Stimulated activated CD8-positive, alpha-beta memory T cell treated with anti-CD3 and anti-CD28 coated beads, Interleukin-12 subunit alpha, Interleukin-12 subunit beta, amount 100 ng/mL, for 24 hours (primary cell): Measurements from ENCODE around the gene TVP23C.
"Not testable (repeated sequence)": the region's sequence is repeated elsewhere in the genome, so short reads cannot be mapped to it uniquely, and the experiment has no call there.

ENCODE experiments used
- DNase-seq: peaks from one replicate; pipeline ENCODE4 v3.0.0-alpha.2; 2020; ENCODE audit errors: extremely low read depth

The TVP23C gene

GRCh38 chr17:15563375-15563857 lies at the start of gene TVP23C:
Gene TVP23C (minus strand): TSS chr17:15563483. CDS start chr17:15563448, 35 bp downstream.
- peak; percentile 35 for DNase-seq

- not testable (repeated sequence) for DNase-seq
Measured at GRCh38 chr17:15592960-15593359, 29.7 kb upstream of the TVP23C start.

- not testable (repeated sequence) for DNase-seq
Measured at GRCh38 chr17:15591986-15592385, 28.7 kb upstream of the TVP23C start.

DNA sequence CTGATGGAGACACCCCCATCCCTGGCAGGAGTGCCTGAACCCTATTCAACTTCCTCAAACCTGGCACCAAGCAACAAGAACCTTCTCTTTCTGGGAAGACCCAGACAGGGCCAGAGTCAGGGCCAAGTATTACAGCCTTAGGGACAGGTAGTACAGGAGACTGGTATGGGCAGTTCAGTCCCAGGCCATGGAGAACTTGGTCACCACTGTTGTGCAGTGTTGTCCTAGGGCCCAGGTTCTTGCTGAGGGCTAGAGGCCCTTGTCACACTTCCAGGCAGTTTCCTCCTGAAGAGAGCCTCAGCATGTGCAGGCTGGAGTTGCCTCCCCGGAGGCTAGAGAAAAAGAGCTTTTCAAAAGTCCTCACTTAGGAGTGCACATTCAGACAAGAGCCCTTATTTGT lies 27.6 kb upstream of the TVP23C start:
- DNase-seq: not testable (repeated sequence)

GRCh38 chr17:15589544-15590536 lies 26.6 kb upstream of the TVP23C start:
- not testable (repeated sequence) for DNase-seq

GRCh38 chr17:15588017-15588416 lies 24.7 kb upstream of the TVP23C start:
- DNase-seq: not testable (repeated sequence)

- not testable (repeated sequence) for DNase-seq
Measured at GRCh38 chr17:15583313-15583712, 20.0 kb upstream of the TVP23C start.

GRCh38 chr17:15581462-15581861 lies 18.2 kb upstream of the TVP23C start:
- DNase-seq: not testable (repeated sequence)

GRCh38 chr17:15576848-15577247 lies 13.6 kb upstream of the TVP23C start:
- not testable (repeated sequence) for DNase-seq

- DNase-seq: not testable (repeated sequence)
Measured at GRCh38 chr17:15574660-15575059, 11.4 kb upstream of the TVP23C start.

DNA sequence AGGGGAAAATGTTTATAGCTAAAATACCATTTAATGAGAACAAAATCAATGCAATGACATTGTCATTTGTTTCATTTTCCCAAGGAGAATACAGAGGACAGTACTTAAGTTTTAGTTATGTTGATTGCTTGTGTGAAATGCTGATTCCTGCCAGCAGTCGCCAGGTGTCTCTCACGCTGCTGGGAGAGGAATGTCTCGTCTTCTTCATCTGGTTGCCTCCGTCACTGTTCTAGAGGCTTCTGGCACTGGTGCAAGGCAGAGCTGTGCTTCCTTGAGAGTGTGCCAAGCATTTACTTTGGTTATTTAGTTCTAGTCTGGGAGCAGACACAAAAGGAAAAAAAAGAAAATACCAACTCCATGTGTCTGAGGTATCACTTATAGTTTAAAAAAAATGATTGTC lies 10.6 kb upstream of the TVP23C start:
- DNase-seq: not testable (repeated sequence)

DNA sequence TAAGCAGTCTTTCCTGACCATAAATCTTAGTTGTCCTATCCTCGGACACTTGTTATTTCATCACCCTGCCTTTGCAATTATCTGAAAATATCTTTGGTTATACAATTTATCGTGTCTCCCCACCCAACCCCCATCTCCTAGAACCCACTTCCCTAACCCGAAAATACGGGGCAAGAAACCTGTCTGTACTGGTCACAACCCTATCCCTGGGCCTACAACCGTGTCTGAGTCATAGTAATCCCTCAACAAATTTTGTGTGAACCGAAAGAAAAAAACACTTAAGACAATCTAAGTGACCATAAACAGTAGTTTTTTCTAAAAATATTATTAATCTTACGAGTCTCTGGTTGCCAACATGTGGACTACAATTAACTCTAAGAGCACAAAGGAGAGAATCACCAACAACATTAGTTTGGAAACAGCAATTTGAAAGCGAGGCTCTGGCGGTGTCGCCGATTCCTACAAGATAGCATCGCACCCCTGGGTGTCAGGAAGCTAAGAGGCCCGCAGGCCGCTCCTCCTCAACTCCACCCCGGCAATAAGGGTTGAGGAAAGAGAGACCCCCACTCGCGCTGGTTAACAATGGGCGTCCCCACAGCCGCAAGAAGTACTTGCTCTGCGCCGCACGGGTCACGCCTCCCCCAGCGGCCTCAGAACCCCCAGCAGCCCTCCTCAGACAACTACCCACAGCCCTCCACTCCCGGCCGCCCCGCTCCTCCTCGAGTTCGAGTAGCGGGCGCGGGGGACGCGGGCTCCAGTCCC lies 489 bp downstream of the TVP23C start:
- not testable (repeated sequence) for DNase-seq

- DNase-seq: not testable (repeated sequence)
Measured at GRCh38 chr17:15561439-15561838, 1.8 kb downstream of the TVP23C start.

GRCh38 chr17:15558403-15559105 lies 4.7 kb downstream of the TVP23C start:
- DNase-seq: not testable (repeated sequence)

DNA sequence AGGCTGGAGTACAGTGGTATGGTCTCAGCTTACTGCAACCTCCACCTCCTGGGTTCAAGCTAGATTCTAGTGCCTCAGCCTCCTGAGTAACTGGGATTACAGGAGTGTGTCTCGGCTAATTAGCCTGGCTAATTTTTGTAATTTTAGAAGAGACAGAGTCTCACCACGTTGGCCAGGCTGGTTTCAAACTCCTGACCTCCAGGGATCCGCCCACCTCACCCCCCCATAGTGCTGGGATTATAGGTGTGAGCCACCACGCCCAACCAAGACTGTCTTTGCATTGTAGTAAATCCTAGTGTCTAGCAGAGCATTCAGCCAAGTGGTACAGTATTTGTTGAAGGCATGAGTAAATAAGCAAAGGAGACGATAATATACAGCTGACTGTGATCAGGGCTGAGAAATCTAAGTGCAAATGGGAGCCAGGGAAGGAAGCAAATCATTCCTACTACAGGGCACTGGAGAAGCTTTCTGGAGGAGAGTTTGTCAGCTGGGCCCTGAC lies 5.9 kb downstream of the TVP23C start:
- not testable (repeated sequence) for DNase-seq

GRCh38 chr17:15552932-15553331 lies 10.4 kb downstream of the TVP23C start:
- not testable (repeated sequence) for DNase-seq

- not testable (repeated sequence) for DNase-seq
Measured at GRCh38 chr17:15549552-15549951, 13.7 kb downstream of the TVP23C start.

GRCh38 chr17:15546604-15547003 lies 16.7 kb downstream of the TVP23C start:
- not testable (repeated sequence) for DNase-seq

- not testable (repeated sequence) for DNase-seq
Measured at GRCh38 chr17:15540371-15541219, 22.7 kb downstream of the TVP23C start.

DNA sequence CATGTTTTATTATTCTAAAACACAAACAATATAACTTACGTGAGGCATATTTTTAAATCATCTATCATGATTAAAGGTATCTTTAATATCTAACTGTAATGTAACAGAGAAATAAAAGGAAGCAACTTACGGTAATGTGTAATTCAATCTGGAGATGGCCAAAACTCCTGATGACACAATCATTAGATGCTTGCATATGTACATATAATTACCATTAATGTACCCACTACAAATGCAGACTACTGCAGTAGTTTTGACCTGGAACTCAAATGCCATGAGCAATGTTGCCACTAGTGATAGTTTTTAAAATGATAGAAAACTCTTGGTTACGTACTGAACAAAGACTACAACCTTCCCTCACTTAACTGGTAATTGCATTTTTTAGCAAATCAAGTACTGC lies 30.2 kb downstream of the TVP23C start:
- DNase-seq: not testable (repeated sequence)
